GM10266 (cell line): ENCODE measurements around the gene KCNG2.

Experiments used
- DNase-seq: peaks from one replicate; pipeline ENCODE4 v3.0.0; 2012; ENCODE audit errors: extremely low spot score
- CTCF ChIP-seq: IDR thresholded peaks from 2 replicates; pipeline ENCODE4 v1.5.1; 2012; ENCODE audit warnings: mild to moderate bottlenecking, low read depth; ENCODE audit not compliant: control insufficient read depth, insufficient read depth; ENCODE audit errors: missing control alignments

KCNG2 gene

GRCh38 chr18:79866889-79867574, 69.3 kb downstream of the KCNG2 start:
- no peak for DNase-seq
- TF ChIP-seq CTCF: no peak

- no peak for DNase-seq
- no peak for TF ChIP-seq CTCF
Measured at GRCh38 chr18:79867666-79868065, 69.9 kb downstream of the KCNG2 start.

GRCh38 chr18:79868168-79868784, 70.5 kb downstream of the KCNG2 start:
- TF ChIP-seq CTCF: no peak
- DNase-seq: no peak

- no peak for DNase-seq
- no peak for TF ChIP-seq CTCF
Measured at GRCh38 chr18:79868811-79869541, 71.2 kb downstream of the KCNG2 start.

GRCh38 chr18:79869591-79870300, 72.0 kb downstream of the KCNG2 start:
- DNase-seq: no peak
- no peak for TF ChIP-seq CTCF

- TF ChIP-seq CTCF: no peak
- no peak for DNase-seq
Measured at GRCh38 chr18:79870301-79871025, 72.7 kb downstream of the KCNG2 start.
